Hematopoietic multipotent progenitor cell treated with erythropoietin and hydrocortisone succinate and interleukin-3 and kit ligand, for 8 days (in vitro differentiated cells): ENCODE results near the gene APBA2.

Experiments used
- DNase-seq: peaks from one replicate; pipeline ENCODE4 v3.0.0-alpha.2; 2015

Gene APBA2

DNA sequence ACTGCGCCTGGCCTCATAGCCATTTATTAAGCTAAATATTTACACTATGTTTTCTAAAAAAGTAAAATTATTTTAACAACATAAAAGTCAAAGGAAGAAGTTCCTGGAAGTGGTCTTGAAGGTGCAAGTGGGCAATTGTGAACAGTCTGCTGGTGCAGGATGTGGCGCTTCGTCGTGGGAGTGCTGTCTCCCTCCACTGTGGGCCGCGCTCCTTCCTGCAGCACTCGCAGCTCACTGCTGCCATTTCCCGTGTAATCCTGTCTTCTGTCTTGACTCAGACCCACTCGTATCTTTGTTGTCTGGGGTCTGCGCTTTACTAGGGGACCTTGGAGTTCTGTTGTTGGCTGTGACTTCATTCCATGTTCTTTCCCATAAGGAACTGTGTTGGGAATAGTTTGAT lies 56.3 kb downstream of the APBA2 start:
- no peak for DNase-seq

DNA sequence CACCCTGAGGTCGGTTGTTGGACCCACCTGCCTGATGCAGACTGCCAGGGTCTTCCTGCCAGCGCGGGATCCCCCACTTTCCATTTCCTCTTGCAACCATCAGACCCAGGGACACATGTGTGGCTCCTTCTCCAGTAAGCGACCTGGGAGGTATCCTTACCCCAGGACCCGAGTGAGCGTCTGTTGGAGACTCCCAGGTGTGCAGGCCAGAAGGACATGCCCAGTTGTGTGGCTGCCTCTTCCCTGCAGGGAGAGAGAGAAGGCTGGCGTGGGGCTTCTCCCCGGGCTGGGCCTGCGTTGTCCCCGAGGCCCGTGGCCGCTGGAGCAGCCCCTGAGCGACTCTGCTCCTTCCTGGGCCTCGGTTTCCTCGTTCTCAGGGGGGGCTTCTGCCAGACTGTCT lies 56.8 kb downstream of the APBA2 start:
- DNase-seq, result no peak

DNA sequence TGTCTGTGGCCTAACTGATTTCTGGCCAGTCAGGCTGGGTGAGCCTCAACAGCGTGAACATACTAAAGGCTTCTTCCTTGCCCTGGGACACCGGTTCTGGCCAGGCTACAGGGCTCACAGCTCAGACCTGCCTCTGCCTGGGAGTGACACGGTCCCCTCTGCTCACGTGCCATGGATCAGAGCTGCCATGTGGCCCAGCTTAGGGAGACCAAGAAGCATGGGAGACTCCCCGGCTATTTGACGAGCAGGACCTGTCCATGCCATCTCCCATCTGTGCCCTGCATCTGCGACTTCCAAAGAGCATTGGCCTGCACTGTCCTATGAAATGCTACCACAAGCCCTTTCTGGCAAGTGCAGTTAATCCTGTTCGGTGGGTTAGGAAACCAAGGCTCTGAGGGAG lies 57.4 kb downstream of the APBA2 start:
- DNase-seq, result no peak

- DNase-seq, result no peak
Observed at GRCh38 chr15:28943611-28944230, 57.9 kb downstream of the APBA2 start.

GRCh38 chr15:28944286-28944685 lies 58.5 kb downstream of the APBA2 start:
- DNase-seq, result no peak

GRCh38 chr15:28944696-28945300 lies 59.0 kb downstream of the APBA2 start:
- DNase-seq, result no peak

DNA sequence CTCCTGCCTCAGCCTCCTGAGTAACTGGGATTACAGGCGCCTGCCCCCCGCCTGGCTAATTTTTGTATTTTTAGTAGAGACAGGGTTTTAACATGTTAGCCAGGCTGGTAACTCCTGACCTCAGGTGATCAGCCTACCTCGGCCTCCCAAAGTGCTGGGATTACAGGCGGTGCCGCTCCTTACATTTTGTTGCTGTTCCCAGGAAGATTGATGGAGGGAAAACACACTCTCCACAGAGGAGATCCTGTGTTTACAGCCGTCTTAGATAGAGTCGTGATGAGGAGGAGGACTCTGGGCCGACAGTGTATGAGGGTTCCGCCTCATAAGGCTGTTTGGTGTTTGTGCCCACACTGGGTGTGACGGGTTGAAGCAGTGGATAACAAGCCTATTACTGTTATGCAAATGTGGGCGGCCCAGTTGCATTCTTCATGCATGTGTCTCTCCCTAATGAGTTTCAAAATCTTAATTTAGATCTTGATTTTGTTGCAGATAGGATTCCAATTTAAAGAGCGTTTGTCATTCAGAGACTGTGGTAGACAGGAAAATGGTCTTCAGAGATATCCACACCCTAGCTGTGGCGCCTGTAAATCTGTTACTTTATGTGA lies 60.0 kb downstream of the APBA2 start:
- no peak for DNase-seq

GRCh38 chr15:28946803-28947202 lies 61.0 kb downstream of the APBA2 start:
- DNase-seq, result no peak

GRCh38 chr15:28947221-28947674 lies 61.5 kb downstream of the APBA2 start:
- no peak for DNase-seq

GRCh38 chr15:28948036-28948435 lies 62.3 kb downstream of the APBA2 start:
- DNase-seq, result no peak

DNA sequence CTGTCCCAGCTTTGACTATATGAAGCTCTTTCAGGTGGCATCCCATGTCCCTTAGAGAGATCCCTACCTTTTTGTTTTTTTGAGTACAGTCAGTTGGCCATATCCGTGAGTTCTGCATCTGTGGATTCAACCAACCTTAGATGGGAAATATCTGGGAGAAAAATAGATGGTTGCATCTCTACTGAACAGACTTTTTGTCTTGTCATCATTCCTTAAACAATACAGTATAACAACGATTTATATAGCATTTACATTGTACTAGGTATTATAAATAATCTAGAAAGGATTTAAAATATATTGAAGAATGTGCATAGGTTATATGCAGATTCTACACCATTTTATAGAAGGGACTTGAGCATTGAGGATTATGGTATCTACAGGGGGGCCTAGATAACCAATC lies 65.1 kb downstream of the APBA2 start:
- no peak for DNase-seq

DNA sequence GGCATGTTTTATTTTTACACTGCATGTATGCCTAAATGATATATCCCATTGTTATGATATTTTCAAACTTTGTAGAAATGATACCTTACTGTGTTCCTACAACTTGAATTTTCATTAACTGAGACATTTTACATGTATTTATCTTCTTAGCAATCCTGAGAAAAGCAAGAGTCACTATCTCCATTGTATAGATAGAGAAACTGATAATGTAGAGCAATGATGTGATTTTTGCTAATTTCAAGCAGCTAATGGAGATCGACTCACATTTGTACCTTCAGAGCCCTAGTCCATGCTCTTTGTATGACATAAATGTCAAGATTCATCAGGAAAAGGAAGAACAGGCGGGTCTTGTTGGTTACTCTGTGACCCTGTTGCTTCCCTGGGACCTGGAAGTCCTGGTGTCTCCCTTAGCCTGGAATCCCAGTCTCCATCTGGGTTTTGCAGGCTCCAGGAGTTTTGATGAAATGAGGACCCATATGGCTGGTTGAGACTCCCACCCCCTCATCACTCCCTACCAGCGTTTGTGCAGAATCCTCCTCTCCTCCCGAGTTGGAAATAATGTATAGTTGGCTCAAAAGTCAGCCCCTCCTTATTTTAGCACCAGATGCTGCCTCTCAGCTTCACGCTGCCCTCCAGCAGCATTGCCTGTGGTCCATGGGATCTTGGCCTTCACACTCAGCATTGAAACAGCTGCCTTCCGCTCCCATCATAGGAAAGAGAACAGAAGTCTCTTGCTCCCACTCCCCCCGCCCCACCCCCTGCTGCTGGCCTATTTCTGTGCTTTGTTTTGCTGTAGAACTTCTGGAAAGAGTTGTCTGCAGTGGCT lies 67.1 kb downstream of the APBA2 start:
- no peak for DNase-seq

DNA sequence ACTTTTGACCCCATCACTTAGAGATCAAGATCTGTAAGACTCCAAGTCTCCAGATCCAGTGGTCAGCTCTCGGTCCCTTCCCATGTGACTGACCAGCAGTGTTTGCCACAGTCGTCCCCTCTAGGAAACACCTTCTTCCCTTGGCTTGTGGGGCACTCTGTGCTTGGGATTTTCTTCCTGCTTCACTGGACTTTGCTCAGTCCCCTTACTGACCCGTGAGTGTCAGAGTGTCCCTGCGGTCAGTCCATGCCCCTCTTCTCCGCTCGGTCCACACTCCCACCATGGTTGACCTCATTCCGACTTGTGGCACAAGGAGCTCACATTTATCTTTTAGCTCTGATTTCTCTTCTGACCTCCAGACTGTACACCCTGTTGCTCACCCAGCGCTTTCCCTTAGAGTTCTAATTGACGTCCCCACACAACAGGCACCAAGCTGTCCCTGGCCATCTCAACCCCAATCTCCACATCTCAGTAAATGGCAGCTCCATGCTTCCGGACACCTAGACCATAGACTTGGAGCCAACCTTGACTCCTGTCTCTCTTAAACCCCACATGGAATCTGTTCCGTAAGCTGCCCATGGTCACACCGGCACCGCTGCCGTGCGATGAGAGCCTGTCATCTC lies 67.9 kb downstream of the APBA2 start:
- DNase-seq, result no peak

DNA sequence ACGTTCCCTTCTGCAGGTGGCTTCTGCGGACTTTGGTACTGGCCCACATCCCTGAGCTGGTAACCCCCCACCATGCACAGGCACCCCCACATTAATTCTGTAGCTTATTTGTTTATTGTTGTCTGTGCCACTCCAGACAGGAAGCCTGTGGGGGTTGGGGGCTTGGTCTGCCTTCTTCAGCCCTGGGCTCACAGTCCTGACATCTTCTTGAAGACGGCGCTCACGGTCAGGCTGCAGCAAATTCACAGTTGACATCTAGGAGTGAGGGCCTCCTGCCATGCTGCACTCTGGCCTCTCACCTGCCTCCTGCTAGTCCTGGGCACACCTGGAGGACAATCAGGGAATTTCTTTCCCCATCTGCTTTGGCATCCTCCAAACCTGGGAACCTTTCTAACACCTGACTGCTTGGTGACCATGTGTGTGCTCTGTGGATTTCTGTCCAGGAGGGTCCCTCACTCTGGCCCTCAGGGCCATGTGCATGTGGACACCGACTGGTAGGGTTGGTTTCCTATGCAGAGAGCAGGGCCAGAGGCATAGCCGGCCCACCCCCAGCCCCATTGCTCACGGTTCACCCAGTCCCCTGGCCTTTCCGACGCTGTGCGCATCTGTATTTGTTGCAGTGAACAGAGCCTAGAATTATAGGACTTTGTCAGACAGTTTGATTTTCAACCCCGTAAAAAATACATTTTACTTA lies 68.8 kb downstream of the APBA2 start:
- no peak for DNase-seq

DNA sequence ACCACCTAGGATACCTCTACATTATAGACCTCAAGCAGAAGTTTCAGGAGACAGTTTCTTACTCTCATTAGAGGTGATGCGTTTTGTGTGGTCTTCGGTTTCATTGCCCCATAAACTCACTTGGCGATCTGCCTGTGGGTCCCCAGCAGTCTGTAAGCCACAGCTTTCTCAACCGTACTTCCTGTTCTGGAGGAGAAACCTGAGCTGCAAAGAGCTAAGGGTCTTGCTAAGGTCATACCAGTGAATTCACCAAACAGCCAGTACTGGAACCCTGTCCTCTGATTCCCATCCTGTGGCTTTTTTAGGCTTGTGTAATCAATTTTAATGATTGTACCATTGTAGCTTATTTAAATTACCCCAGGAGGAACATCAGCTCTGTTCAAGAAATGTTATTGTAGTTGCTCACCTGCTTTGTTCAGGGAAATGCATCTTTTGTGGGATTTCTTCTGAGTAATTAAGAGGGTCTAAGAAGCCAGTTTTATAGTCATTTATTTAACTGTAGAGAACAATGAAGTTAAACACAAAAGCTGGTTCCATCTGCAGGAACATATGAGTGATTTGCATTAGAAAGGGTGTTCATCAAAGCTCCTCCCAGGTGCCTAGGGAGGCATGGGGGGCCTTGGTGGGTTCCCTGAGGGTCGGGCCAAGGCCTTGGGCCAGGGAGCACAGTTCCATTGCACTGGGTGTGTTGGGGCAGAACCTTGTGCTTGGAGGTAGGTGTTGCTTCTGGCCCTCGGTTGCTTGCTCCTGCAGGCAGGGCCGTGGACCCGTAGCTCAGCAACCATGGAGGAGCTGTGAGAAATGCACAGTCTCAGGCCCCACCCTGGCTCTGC lies 69.6 kb downstream of the APBA2 start:
- peak; percentile 68 for DNase-seq

DNA sequence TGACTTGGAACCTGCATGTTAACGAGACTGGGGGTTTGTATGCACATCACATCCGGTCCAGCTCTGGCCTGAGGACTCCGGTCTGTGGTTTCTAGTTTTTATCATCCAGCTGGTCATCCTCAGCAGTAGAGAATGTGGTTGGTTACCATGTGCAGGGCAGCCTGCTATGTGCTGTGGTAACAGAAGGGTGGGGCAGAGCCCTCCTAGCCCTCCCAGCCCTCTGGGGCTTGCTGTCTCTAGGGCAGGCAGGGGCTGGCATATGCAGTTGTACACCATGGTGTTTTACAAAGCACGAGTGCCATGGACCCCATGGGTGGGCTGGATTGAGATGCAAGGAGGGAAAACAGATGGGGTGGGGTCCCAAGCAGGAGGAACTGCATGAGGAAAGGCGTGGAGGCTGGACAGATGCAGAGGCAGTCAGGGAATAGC lies 70.2 kb downstream of the APBA2 start:
- peak; percentile 68 for DNase-seq

- no peak for DNase-seq
Observed at GRCh38 chr15:28956491-28956890, 70.7 kb downstream of the APBA2 start.

DNA sequence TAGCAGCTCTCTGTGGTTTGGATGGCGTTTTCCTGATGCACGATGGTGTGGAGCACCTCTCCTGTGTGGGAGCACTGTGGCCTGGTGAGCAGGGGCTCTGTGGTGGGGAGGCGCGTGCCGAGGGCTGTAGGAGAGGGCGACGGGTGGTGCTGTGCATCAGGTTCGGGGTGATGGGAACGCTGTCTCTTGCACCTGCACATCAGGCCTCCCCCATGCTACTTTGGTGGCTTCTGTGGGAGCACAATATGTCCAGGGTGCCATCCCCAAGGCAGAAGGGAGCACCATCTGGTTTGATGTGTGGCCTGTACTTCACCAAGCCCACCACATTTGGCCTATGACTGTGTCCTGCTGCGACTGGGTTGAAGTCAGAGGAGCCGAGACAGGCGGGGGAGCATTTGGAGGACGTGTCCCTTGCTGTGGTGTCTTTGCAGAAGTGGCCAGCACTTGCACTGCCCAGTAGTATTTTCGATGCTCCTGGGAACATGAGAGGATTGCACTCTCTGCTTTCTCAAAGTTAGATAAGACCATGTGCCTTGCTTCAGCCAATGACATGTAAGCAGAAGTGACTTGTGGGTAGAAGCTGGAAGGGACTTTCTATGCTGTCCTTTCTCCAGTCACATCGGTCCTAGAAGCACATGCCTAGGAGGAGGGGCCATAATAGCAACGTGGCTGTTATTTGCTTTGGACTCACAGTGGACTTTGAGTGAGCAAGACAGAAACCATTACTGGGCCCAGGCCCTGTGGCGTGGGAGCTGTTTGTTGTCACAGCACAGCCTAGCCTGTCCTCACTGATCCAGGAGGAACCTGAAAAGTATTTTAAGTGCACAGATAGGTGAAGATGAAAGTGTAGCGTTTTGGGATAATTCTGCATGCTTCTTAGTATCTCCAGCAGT lies 72.1 kb downstream of the APBA2 start:
- DNase-seq, result no peak

DNA sequence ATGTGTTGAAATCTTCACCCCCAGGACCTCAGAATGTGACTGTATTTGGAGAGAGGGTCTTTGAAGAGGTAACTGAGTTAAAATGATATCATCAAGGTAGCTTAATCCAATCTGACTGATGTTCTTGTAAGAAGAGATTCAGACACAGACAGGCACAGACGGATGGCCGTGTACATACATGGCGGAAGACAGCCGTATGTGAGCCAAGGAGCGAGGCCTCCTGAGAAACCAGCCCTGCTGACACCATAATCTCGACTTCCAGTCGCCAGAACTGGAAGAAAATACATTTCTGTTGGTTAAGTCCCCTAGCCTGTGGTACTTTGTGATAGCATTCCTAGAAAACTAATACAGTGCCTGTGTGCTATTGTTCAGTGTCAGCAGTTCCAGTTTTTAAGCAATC lies 73.6 kb downstream of the APBA2 start:
- no peak for DNase-seq

DNA sequence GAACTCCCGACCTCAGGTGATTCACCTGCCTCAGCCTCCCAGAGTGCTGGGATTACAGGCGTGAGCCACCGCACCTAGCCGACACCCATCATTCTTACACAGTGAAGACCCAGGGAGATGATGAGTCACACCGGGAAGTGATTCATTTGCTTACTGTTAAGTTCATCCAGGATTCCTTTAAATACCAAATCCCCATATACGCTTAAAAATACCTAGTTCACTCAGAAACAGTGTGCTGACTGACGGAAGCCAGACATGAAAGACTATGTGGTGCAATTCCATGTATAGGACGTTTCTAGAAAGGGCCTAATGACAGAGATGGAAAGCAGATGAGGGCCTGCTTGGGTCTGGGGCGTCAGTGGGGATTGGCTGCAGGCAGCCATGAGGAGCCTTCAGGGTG lies 75.2 kb downstream of the APBA2 start:
- DNase-seq, result no peak

- DNase-seq, result no peak
Observed at GRCh38 chr15:28961391-28961790, 75.6 kb downstream of the APBA2 start.
